ENCODE results near the gene AMBN.
A peak's percentile ranks its signal among the peaks of the same experiment; 100 is the strongest.
"Not testable (repeated sequence)": the region's sequence is repeated elsewhere in the genome, so short reads cannot be mapped to it uniquely, and the experiment has no call there.

The AMBN gene

GRCh38 chr4:70603856-70604255, 11.8 kb downstream of the AMBN start:
- in situ Hi-C loops (cut with HindIII; ENCODE audit: low pct_ligation_motif_present, low pct_unique_long_range_greater_than_20kb, low sequenced_read_pairs) = no loop called here
- no peak for DNase-seq

GRCh38 chr4:70606459-70606858, 14.4 kb downstream of the AMBN start:
- DNase-seq = no peak
- in situ Hi-C loops (cut with HindIII; ENCODE audit: low pct_ligation_motif_present, low pct_unique_long_range_greater_than_20kb, low sequenced_read_pairs) = no loop called here

DNA sequence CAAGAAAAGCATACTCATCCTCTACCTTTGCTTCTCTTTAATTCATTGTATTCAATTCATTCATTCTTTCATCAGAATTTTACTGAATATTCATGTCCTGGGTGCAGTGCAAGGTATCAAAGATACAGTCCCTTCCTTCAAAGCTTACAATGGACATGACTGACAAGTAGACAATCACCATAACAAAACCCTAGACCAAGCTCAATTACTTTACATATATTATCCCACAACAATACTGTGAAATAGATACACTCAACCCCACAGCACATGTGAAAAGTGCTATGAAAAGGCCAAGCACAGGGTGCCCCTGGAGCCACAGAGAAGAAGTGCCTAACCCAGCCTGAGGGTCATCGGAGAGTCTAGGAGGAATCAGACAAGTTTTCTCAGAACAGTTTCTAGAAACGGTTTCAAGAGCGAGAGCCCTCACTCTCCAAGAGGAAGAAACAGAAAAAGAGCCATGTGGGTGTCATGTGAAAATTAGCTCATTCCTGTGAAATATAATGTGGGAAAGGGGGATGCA, 15.3 kb downstream of the AMBN start:
- DNase-seq = no peak
- in situ Hi-C loops (cut with HindIII; ENCODE audit: low pct_ligation_motif_present, low pct_unique_long_range_greater_than_20kb, low sequenced_read_pairs) = no loop called here

- in situ Hi-C loops (cut with HindIII; ENCODE audit: low pct_ligation_motif_present, low pct_unique_long_range_greater_than_20kb, low sequenced_read_pairs) = no loop called here
- DNase-seq = no peak
Measured at GRCh38 chr4:70608324-70608723, 16.3 kb downstream of the AMBN start.

- in situ Hi-C loops (cut with HindIII; ENCODE audit: low pct_ligation_motif_present, low pct_unique_long_range_greater_than_20kb, low sequenced_read_pairs) = no loop called here
- no peak for DNase-seq
Measured at GRCh38 chr4:70613306-70614183, 21.5 kb downstream of the AMBN start.

DNA sequence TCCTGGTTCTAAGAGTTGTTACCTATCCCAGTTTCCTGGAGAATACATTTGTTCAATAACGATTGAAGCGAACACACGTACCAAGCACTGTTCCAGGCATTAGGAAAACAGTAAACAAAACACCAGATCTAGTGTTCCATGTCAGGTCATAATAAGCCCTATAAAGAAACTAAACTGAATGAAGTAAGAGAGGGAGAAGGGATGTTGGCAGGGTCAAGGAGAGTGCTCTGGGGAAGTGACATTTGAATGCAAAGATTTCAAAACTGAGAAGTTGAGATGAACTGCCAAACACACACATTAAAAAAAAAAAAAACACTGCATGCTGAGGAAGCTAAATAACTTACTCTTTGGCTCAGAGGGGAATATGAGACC, 22.1 kb downstream of the AMBN start:
- no peak for DNase-seq
- in situ Hi-C loops (cut with HindIII; ENCODE audit: low pct_ligation_motif_present, low pct_unique_long_range_greater_than_20kb, low sequenced_read_pairs) = no loop called here

- DNase-seq = no peak
- in situ Hi-C loops (cut with HindIII; ENCODE audit: low pct_ligation_motif_present, low pct_unique_long_range_greater_than_20kb, low sequenced_read_pairs) = no loop called here
Measured at GRCh38 chr4:70619288-70619687, 27.2 kb downstream of the AMBN start.

GRCh38 chr4:70619778-70620177, 27.7 kb downstream of the AMBN start:
- in situ Hi-C loops (cut with HindIII; ENCODE audit: low pct_ligation_motif_present, low pct_unique_long_range_greater_than_20kb, low sequenced_read_pairs) = no loop called here
- no peak for DNase-seq

DNA sequence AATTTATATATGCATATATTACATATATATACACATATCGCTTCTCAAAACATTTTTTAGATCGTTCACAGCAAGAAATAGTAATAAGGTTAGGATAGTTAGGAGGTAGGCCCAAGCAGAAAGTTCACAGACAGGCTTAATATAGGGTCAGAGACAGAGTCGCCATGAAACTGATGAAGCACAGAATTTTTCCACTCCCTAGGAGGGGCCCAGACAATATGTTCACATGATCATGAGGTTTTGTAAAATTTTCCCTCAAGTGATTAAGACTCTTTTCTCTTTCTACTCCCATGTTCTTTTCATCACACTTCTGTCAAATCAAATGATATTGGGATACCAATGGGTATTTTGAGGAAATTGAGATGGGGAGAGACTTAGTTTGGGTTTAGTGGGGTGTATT, 31.3 kb downstream of the AMBN start:
- DNase-seq = no peak
- in situ Hi-C loops (cut with HindIII; ENCODE audit: low pct_ligation_motif_present, low pct_unique_long_range_greater_than_20kb, low sequenced_read_pairs) = no loop called here

- in situ Hi-C loops (cut with HindIII; ENCODE audit: low pct_ligation_motif_present, low pct_unique_long_range_greater_than_20kb, low sequenced_read_pairs) = no loop called here
- DNase-seq = no peak
Measured at GRCh38 chr4:70624226-70624793, 32.3 kb downstream of the AMBN start.

GRCh38 chr4:70627620-70628019, 35.6 kb downstream of the AMBN start:
- in situ Hi-C loops (cut with HindIII; ENCODE audit: low pct_ligation_motif_present, low pct_unique_long_range_greater_than_20kb, low sequenced_read_pairs) = no loop called here

GRCh38 chr4:70628444-70628843, 36.4 kb downstream of the AMBN start, which contains the start of gene ENAM:
Gene ENAM, plus strand, starts transcription at chr4:70628744. Its CDS starts 757 bp downstream, at chr4:70629501.
- DNase-seq = no peak
- in situ Hi-C loops (cut with HindIII; ENCODE audit: low pct_ligation_motif_present, low pct_unique_long_range_greater_than_20kb, low sequenced_read_pairs) = no loop called here

More at GRCh38 chr4:70627620-70628019, 35.6 kb downstream of the AMBN start:
- no peak for DNase-seq

DNA sequence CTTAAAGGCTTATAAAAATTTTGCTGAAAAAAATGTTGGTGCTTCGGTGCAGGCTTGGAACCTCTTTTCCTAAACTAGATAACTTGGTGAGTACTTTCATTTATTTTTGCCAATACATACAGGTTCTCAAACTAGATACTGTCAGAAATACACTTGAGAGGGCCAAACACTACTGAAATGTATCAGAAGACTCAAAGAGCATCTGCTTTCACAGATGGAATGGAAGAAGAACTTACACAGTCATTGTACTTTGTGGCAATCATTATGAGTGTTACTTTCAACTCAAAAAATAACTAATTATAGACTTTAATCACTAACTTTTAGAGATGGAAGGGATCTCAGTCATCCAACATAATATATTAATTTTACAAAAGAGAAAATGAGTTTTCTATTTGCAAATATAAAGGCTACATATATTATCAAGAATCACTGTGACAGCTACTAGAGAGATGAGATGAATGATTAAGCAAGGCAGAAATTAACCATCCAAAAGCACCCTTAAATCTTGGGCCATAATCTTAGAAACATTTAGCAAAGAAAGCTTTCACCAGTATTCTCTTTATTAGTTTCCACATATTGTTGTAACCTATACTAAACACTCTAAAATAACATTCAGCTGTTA, 37.5 kb downstream of the AMBN start:
- no peak for DNase-seq
- in situ Hi-C loops (cut with HindIII; ENCODE audit: low pct_ligation_motif_present, low pct_unique_long_range_greater_than_20kb, low sequenced_read_pairs) = no loop called here

GRCh38 chr4:70630162-70630561, 38.1 kb downstream of the AMBN start:
- no peak for DNase-seq
- in situ Hi-C loops (cut with HindIII; ENCODE audit: low pct_ligation_motif_present, low pct_unique_long_range_greater_than_20kb, low sequenced_read_pairs) = no loop called here

DNA sequence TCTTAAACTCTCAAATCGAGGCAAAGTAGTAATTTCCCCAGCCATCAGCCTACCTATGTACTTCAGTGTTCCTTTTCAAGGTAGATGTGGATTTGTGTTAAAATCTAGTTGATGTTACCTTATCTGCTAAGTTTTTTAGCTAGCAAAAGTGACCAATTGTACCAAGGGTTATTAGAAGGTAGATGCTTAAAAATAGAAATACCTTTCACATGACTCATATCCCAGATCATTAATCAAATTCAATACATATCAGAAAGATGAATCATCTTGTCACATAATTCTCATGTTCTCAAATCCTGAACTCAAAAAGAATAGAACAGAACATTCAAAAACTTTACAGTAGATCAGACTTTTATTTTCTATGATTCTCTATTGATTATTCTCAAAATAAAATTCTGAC, 40.0 kb downstream of the AMBN start:
- in situ Hi-C loops (cut with HindIII; ENCODE audit: low pct_ligation_motif_present, low pct_unique_long_range_greater_than_20kb, low sequenced_read_pairs) = no loop called here
- peak; percentile 71 for DNase-seq

DNA sequence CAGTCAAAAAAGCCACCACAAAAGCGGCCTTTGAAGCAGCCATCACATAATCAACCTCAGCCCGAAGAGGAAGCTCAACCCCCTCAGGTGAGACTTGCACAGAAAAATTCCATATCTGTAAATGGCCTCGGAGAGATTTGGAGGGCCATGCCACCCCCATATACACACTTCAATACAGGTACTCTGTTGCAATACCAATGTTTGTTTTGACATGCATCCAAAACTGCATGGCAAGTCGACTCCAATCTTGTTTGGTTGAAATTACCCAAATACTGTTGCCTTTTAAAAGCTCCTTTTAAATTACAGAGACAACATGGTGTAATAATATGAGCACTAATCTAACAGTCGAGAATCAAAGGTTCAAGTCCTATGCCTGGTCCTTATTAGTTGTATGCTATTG, 42.4 kb downstream of the AMBN start:
- no peak for DNase-seq
- in situ Hi-C loops (cut with HindIII; ENCODE audit: low pct_ligation_motif_present, low pct_unique_long_range_greater_than_20kb, low sequenced_read_pairs) = no loop called here

DNA sequence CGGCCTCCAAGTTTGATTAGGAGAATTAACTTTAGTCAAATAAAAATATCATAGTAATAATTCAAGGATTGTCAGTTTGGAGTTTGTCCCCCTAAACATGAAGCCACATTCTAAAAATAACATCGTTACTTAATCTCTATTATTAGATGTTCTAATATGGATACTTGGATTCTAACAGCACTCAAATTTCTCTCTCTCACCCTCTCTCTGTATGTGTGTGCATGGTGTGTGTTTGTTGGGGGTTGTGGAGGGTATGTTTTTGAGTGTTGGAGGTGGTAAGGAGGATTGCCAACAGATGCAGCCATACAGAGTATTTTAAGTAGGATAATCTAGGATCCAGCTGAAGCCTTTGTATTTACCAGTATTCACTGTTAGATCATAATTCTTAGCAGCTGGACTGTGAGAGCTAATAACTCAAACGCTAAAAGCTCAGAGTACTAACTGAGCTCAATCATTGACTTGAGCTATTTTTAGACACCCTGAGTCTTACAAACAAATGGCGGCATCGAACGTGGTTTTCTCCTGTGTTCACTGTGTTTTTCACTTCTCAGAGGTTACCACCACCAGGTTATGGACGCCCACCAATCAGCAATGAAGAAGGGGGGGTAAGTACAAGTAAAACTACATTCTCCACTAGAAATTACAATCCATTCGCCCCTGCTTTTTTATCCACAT, 45.3 kb downstream of the AMBN start:
- DNase-seq = peak; percentile 46
- in situ Hi-C loops (cut with HindIII; ENCODE audit: low pct_ligation_motif_present, low pct_unique_long_range_greater_than_20kb, low sequenced_read_pairs) = no loop called here

DNA sequence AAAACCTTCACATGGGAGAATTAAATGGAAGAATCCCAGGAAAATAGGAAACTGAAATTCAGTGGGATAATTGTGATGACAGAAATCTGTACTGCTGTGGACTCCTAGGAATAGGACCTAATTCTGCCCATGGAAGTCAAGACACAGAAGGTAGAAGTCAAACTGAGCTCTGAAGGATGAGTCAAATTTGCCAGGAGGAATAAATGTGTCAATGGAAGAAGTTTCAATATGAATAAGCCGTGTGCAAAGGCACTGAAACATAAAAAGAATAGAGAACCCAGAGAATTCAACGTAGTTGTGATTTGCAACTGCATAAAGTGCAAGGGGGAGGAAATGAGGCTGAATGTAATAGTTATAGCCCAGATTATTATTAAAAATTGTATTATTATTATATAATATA, 48.1 kb downstream of the AMBN start:
- DNase-seq = no peak
- in situ Hi-C loops (cut with HindIII; ENCODE audit: low pct_ligation_motif_present, low pct_unique_long_range_greater_than_20kb, low sequenced_read_pairs) = no loop called here

DNA sequence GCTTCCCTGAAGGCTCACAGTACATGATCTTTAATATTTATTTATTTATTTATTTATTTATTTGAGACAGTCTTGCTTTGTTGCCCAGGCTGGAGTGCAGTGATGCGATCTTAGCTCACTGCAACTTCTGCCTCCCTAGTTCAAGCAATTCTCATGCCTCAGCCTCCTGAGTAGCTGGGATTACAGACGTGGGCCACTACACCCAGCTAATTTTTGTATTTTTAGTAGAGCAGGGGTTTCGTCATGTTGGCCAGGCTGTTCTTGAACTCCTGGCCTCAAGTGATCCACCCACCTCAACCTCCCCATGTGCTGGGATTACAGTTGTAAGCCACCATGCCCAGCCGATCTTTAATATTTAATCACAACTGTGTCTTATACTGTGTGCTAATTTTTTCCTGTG, 58.7 kb downstream of the AMBN start:
- in situ Hi-C loops (cut with HindIII; ENCODE audit: low pct_ligation_motif_present, low pct_unique_long_range_greater_than_20kb, low sequenced_read_pairs); DNase-seq: not testable (repeated sequence)
